NB4 (cell line): ENCODE data around the gene TBXAS1.

ENCODE experiments used
- CTCF ChIP-seq: IDR thresholded peaks from one replicate; pipeline ENCODE4 v1.5.1; 2012; ENCODE audit warnings: low read depth, low read length
- POLR2A ChIP-seq: IDR thresholded peaks from 2 replicates; pipeline ENCODE4 v1.6.1; 2011; ENCODE audit warnings: mild to moderate bottlenecking; ENCODE audit not compliant: insufficient read length; ENCODE audit errors: extremely low read depth

GRCh38 chr7:139860090-139860775 is 31.2 kb downstream of the TBXAS1 start:
- TF ChIP-seq CTCF (no peak), POLR2A (no peak)
